Measurements from ENCODE around the gene PREPL.

PREPL gene

DNA sequence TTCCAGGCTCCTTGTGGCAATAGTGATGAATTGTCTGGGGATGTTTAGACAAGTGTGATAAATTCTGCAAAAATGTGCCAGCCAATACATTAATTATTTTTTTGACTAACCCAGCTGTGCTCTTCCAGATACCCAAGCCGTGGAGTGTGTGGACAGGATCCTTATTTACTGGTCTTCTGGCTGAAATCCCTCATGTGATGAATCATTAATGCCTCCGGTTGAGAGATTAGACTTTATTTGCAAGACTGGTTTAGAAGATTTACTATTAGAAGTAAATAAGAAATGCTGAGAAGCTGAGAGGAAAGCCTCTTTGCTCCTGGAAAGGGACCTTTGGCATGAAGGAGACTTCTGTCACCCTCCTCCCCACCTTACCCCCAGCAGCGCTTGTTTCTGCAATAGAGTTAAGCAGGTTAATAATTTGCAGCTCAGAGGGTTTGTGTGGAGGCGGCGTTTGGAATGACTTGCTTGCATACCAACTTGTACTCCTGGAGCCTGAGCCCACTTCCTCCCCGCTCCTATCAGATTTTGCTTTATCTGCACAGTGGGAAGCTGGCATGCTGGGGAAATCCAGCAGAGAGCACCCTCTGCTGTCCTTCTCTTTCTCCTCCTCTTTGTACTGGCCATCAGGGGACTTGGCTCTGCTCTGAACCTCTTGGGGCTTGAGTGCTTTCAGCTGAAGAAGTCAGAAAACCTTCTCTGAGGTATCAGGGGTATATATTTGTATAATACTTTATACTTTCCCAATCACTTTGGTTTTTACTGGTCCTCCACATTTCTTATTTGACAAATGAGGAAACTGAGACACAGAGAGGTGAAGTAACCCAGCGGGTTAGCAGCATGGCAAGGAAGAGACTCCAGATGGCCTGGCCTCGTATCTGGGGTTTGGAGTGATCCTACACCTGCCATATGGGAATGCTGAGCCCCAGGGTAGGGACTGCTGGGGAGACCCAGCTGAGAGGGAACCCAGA is 69.7 kb downstream of the PREPL start:
- no peak for DNase-seq

DNA sequence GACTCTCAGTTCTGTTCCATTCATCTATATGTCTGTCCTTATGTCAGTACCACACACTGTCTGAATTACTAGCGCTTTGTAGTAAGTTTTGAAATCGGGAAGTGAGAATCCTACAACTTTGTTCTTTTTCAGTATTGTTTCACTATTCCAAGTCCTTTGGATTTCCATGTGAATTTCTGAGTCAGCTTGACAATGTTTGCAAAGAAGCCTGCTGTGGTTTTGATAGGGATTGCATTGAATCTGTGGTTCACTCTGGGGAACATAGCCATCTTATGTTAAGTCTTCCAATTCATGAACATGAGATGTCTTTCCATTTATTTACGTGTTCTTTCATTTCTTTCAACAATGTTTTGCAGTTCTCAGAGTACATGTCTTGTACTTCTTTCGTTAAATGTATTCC is 71.0 kb downstream of the PREPL start:
- DNase-seq: no peak

DNA sequence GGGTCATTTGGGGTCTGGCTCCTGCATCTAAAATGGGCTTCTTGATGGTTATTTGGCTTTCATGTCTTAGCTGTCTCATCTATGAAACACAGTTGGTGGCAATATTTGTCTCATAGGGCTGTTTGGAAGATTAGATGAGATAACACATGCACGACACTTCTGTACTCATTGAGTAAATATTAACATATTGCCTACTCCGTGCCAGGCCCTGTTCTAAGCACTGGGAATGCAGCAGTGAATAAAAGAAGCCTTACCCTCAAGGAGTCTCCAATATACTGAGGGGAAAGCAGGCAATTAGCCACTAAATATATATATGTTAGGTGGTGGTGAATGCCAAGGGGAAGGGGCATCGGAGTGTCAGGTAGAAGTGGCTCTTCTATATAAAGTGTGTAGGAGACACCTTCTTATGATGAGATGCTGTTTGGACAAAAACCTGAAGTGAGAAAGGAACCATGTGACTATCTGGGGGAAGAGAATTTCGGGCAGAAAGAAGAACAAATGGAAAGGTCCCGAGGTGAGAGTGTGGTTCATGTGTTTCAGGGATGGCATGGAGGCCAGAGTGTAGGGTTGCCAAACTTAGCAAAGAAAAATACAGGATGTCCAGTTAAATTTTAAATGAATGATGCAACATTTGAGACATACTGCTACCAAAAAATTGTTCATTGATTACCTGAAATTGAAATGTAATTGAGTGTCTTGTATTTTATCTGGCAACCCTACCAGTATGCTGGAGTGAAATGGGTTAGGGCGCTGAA is 74.2 kb downstream of the PREPL start:
- DNase-seq: no peak

DNA sequence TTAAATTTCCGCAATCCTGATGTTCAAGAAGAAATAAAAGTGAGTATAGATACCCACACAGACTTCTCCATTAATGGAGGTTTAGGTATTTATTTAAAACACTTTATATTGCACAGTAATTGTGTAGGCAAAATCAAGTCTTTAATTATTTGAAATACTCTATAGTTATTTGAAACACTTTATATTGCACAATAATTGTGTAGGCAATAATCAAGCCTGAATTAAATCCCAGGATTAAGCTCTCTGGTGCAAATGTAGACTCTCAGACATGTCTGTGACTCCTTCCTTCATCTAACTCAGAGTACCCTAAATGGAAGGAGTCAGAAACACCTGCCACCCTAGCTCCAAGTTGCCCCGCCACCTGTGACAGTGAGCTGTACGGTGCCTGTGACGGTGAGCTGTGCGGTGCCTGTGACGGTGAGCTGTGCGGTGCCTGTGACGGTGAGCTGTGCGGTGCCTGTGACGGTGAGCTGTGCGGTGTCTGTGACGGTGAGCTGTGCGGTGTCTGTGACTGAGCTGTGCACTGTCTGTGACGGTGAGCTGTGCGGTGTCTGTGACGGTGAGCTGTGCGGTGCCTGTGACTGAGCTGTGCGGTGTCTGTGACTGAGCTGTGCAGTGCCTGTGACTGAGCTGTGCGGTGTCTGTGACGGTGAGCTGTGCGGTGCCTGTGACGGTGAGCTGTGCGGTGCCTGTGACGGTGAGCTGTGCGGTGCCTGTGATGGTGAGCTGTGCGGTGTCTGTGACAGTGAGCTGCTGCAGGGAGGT is 75.0 kb downstream of the PREPL start:
- no peak for DNase-seq

DNA sequence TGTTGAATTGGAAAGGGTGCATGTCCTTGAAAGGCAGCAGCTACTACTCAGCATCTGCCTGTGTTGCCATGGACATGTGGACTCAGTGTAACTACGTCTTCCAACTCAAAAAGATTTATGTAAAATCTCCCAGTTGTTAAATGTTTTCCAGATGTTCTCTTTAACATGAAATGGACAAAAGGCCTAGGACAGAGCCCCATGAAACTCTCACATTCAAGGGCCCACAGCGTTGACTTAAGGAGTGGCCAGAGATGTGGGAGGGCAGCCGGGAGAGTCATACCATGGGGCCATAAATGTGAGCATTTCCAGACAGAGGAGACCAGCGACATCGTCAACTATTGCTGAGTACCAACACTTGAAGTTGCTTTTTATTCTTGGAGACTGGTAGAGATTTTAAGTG is 76.1 kb downstream of the PREPL start:
- DNase-seq: no peak

DNA sequence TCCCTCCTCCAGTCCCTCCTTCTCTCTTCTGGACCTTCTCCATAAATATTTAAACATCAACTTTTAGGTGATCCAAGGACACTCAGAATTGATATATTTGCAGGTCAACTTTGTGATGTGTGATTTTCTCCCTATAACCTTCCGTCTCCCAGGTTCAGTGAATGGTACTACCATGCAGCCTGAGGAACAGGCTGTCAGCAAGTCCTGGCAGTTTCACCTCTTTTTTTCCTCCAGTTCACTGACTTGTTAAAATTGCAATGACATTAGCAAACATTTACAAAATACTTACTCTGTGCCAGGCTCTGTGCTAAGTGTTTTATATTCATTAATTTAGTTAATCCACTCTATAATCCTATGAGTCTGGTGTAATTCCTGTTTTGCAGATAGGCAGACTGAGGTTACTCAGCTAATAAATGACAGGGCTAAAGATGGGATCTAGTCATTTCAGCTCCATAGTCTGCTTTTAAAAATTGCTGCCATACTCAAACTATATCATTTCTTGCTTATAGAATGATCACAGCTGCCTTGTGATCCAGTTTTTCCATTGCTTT is 78.1 kb downstream of the PREPL start:
- DNase-seq: no peak

DNA sequence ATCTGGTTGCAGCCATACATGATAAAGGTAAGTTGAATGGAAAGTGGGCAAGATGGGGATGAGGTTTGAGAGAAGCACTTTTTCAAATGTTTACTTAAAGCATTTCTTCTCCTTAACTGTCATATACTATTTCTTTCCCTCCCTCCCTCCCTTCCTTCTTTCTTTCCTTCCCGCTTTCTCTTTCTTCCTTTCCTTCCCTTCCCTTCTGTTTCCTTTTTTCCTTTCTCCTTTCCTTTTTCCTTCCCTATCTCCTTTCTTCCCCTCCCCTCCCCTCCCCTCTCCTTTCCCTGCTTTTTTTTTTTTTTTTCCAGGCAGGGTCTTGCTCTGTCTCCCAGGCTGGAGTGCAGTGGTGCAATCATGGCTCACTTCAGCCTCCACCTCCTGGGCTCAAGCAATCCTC is 80.4 kb downstream of the PREPL start:
- no peak for DNase-seq

DNA sequence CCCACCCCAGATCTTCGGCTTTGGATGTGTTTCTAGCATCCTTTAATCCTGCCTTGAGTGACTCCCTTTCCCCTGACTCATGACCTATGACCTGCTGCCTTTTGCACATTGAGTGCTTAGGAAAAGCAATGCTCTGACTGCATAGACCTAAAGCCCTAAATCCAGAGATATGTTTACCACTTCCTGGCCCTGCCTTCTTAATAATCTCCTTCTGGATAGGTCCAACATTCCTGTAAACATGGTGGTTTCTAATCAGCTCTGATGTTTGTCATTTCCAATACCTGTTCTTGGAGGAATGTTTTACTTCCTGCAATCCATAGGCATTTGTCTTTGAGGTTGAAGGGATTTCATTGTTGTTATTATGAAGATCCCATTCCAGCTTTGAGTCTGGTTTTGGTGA is 83.8 kb downstream of the PREPL start:
- no peak for DNase-seq

DNA sequence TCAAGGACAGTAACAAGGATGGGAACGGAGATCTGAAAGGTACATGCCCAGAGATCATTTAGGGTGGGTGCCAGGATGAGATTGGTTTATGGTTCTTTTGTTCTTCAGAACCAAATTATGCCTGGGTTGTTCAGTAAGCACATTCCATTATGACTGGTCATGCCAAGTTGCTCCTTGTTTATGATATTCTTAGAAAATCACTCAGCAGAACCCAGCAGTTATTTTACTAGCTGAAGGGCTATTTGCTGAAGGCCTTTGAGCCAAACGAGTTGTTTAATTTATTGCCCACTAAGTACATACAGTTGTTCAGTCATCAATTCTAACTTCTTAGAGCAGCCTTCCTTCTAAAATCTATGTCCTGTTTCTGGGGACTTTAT is 85.4 kb downstream of the PREPL start:
- DNase-seq: no peak

DNA sequence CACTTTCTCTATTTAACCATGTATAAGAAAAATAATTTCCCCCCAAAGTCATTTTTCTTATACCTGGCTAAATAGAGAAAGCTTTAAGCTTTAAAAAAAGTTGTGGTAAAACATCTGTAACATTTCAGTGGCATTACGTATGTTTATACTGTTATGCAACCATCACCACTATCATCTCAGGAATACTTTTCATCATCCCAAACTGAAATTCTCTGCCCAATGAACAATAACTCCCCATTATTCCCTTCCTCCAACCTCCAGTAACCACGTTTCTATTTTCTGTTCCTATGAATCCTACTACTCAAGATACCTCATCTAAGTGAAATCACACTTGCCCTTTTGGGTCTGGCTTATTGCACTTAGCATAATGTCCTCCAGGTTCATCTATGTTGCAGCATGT is 87.7 kb downstream of the PREPL start:
- no peak for DNase-seq

DNA sequence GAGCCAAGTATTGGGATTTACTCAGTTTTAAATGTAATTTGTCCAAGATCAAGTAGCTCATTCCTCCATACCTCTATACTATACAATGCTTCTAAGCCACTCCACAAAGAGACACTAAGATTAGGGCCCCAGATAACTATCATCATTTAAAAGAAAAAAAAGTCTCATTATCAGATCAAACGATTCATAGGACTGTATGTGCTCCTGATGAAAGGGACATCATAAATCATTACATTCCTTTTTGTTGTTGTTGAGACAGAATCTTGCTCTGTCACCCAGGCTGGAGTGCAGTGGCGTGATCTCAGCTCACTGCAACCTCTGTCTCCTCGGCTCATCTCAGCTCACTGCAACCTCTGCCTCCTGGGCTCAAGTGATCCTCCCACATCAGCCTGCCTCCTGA is 88.2 kb downstream of the PREPL start:
- DNase-seq: no peak

DNA sequence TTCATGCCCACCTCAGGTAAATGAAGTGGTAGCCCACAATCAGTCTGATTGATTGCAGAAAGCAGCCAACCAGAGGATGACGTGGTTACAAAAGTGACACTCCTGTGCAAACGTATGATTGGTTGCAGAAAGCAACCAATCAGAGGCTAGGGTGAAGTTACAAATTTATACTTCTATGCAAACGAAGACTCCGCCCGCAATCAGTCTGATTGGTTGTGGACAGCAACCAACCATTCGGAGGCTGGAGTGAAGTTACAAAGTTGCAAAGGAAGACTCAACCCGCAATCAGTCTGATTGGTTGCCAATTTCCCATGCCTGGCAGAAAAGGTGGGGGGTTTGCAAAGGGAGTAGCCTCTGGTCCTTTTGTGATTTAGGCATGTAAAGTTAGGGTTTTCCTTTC is 90.0 kb downstream of the PREPL start:
- DNase-seq: no peak

DNA sequence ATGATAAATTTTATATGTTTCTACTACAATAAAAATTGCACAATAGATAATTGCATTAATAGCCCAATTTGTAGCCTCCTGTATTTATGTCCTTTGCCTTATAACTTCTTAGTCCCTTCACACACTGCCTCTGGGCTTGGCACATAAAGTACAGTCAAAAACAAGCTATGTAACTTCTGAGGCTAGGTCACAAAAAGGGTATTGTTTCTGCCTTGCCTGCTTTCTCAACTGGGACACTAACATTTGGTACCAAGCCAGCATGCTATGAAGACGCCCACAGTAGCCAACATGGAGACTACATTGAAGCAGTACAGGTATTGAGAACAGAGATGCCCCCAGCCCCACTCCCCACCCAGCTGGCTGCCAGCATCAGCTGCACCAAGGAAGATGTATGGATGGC is 91.5 kb downstream of the PREPL start:
- no peak for DNase-seq

DNA sequence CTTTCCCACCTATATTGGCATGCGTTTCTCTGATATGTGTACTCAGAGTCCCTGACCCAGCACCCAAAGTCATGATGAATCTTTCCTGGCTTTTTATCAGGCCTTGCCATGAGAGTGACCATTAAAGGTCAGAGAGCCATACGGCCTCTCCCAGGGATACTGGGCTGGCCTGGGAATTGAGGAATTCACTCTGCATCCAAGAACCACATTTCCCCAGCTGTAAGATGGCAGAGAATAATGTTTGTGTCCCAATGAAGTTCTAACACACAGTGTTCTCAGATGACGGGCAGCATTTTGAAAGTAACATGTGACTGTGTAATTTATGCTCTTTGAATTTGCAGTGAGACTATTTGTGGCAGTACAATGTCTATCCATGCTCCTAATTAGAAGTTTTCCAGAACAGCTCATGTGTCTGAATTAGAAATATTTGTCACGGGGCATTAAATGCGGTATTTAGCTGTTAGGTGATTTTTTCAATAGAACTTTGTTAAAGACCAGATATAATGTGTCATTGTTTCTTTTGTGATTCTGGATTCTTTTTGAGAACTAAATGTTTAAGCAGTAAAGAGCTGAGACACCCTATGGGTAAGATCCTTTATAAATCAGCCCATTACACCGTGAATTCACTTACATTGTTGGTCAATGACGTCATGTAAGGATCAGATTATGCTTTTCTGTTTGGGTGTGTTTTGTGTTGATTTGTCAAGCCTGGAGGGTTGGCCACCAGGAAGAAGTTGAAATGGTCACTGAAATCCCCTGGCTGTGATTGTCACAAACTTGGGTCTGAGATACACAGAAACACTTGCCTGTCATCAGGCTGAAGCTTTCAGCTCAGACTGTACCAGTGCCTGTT is 93.3 kb downstream of the PREPL start:
- DNase-seq: no peak

All from activated CD4-positive, alpha-beta T cell treated with anti-CD3 and anti-CD28 coated beads, Interleukin-10, Interleukin-2, amounts not matched to agents 100 ng/mL and 50 ng/mL, durations not matched to agents 16 hours and 8 hours (primary cell).